ENCODE data around the gene WASF3. TPM values are rescaled to one million over a fixed set of nuclear protein-coding genes. Genes with fewer than 3 reads are reported as not detected.
"Not testable (repeated sequence)": the region's sequence is repeated elsewhere in the genome, so short reads cannot be mapped to it uniquely, and the experiment has no call there.

The WASF3 gene
- total and polyA plus RNA-seq, 2 of the 13 experiments (the other 11 are each of a cell fraction or from before 2014, with no cell fraction given) = 10.4 to 17.2 TPM

DNA sequence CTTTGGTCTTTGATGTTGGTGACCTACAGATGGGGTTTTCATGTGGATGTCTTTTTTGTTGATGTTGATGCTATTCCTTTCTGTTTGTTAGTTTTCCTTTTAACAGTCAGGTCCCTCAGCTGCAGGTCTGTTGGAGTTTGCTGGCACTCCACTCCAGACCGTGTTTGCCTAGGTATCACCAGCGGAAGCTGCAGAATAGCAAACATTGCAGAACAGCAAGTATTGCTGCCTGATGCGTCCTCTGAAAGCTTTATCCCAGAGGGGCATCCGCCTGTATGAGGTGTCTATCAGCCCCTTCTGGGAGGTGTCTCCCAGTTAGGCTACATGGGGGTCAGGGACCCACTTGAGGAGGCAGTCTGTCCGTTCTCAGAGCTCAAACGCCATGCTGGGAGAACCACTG is 78.2 kb downstream of the WASF3 start (continued):
- TF ChIP-seq FOXP4 (CRISPR knock-in tag; IDR thresholded peaks at IDR 0.05) (peak; percentile 45; the same call in 1 of the 2 replicates), SOX13 (CRISPR knock-in tag; conservative IDR thresholded peaks at IDR 0.05 in 1 of 2, IDR thresholded peaks at IDR 0.05 in 1 of 2) (0 out of 4 replicates have a peak, but pooled peaks of 1 of the 2 experiments have one; percentile 10)
- TF ChIP-seq SOX13 (IDR thresholded peaks at IDR 0.05) = not testable (repeated sequence)

DNA sequence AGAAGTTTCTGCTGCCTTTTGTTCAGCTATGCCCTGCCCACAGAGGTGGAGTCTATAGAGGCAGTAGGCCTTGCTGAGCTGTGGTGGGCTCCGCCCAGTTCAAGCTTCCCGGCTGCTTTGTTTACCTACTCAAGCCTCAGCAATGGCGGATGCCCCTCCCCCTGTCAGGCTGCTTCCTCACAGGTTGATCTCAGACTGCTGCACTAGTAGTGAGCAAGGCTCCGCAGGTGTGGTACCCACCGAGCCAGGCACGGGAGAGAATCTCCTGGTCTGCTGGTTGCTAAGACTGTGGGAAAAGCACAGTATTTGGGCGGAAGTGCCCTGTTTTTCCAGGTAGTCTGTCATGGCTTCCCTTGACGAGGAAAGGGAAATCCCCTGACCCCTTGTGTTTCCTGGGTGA is 78.6 kb downstream of the WASF3 start:
- H3K36me3 ChIP-seq (replicated peaks in 1 of 2; ENCODE audit: control insufficient read depth in 1 of 2, insufficient read depth in 2 of 2, low read length in 2 of 2); FAIRE-seq; H3K27me3 ChIP-seq (ENCODE audit: control insufficient read depth in 1 of 2, insufficient read depth in 2 of 2, low read length in 2 of 2); in situ Hi-C loops (cut with HindIII; ENCODE audit: extremely low pct_ligation_motif_present, low pct_unique_long_range_greater_than_20kb); CTCF ChIA-PET (ENCODE audit: low intra/inter-chr PET ratio, low total read pairs); intact Hi-C loops (cut with micrococcal nuclease; ENCODE audit: unreplicated experiment); BruUV-seq (replicated peaks); H3K9me3 ChIP-seq (ENCODE audit: low read length); H4K20me1 ChIP-seq (ENCODE audit: insufficient read depth, low read length); H3K9ac ChIP-seq (ENCODE audit: insufficient read depth, low read depth, low read length); H2AFZ ChIP-seq (ENCODE audit: low read length); H3K79me2 ChIP-seq (ENCODE audit: insufficient read depth, low read length); TF ChIP-seq FOXA1 (IDR thresholded peaks at IDR 0.05): not testable (repeated sequence)
- peak; percentile 55 for ATAC-seq
- DNase-seq (ENCODE audit: low spot score) = peak; percentile 24
- H3K4me1 ChIP-seq (ENCODE audit: insufficient read depth, low read length) = peaks cover 14% of the 10 kb centered on the region
- TF ChIP-seq ZNF687 (CRISPR knock-in tag; IDR thresholded peaks at IDR 0.05) (peak; percentile 42; the same call in 1 of the 2 replicates), ZNF281 (CRISPR knock-in tag; IDR thresholded peaks at IDR 0.05; ENCODE audit: borderline replicate concordance) (peak; percentile 36; the same call in 1 of the 2 replicates), ZMYM4 (CRISPR knock-in tag; IDR thresholded peaks at IDR 0.05) (peak; percentile 29; the same call in 1 of the 2 replicates), FOXA1 (CRISPR knock-in tag; IDR thresholded peaks at IDR 0.05) (peak; percentile 44), HOXA3 (CRISPR knock-in tag; IDR thresholded peaks at IDR 0.05) (0 out of 2 replicates have a peak, but pooled peaks have one; percentile 32)
- TF ChIP-seq, protein P1, sequence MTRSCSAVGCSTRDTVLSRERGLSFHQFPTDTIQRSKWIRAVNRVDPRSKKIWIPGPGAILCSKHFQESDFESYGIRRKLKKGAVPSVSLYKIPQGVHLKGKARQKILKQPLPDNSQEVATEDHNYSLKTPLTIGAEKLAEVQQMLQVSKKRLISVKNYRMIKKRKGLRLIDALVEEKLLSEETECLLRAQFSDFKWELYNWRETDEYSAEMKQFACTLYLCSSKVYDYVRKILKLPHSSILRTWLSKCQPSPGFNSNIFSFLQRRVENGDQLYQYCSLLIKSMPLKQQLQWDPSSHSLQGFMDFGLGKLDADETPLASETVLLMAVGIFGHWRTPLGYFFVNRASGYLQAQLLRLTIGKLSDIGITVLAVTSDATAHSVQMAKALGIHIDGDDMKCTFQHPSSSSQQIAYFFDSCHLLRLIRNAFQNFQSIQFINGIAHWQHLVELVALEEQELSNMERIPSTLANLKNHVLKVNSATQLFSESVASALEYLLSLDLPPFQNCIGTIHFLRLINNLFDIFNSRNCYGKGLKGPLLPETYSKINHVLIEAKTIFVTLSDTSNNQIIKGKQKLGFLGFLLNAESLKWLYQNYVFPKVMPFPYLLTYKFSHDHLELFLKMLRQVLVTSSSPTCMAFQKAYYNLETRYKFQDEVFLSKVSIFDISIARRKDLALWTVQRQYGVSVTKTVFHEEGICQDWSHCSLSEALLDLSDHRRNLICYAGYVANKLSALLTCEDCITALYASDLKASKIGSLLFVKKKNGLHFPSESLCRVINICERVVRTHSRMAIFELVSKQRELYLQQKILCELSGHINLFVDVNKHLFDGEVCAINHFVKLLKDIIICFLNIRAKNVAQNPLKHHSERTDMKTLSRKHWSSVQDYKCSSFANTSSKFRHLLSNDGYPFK (CRISPR knock-in tag; IDR thresholded peaks at IDR 0.05; ENCODE audit: borderline replicate concordance) = 0 out of 2 replicates have a peak, but pooled peaks have one; percentile 53
- 13% methylated on average over 3 of the region's 8 CpGs for WGBS (ENCODE audit: low lambda C conversion rate)
- POLR2A ChIA-PET = interaction anchor here (1.0 to 1.6 kb wide), 3 partner anchors 14 to 78 kb away, joined by 3 to 10 read pairs (median 5); partner anchors contain the start of gene WASF3
- peak overlapping the region; percentile 53; the same call in 1 of the 2 replicates for H3K4me2 ChIP-seq (ENCODE audit: low read depth, low read length)
- peak overlapping the region; percentile 43 for H3K27ac ChIP-seq (ENCODE audit: extremely low read length, insufficient read depth, low read length)
- H3K4me3 ChIP-seq (replicated peaks in 1 of 3; ENCODE audit: insufficient read depth in 1 of 3, low read depth in 2 of 3, low read length in 3 of 3) = peak overlapping the region in 1 of 3 experiments; percentile 43; a peak in 2 of 6 replicates

Measured in HepG2 (cell line).